Erythroblast (primary cell): ENCODE data around the gene HAPLN3.

ENCODE experiments used
- DNase-seq, 2 experiments: peaks; one replicate each; lab custom pipeline; 2025; lab: John Stamatoyannopoulos, UW
- GATA1 ChIP-seq: IDR thresholded peaks from 2 replicates; pipeline ENCODE4 v1.6.1; 2011; ENCODE audit warnings: low read depth, mild to moderate bottlenecking, control low read depth, low read length, moderate library complexity
- POLR2A ChIP-seq: IDR thresholded peaks from 2 replicates; pipeline ENCODE4 v1.6.1; 2011; ENCODE audit warnings: mild to moderate bottlenecking, low read length

The HAPLN3 gene

DNA sequence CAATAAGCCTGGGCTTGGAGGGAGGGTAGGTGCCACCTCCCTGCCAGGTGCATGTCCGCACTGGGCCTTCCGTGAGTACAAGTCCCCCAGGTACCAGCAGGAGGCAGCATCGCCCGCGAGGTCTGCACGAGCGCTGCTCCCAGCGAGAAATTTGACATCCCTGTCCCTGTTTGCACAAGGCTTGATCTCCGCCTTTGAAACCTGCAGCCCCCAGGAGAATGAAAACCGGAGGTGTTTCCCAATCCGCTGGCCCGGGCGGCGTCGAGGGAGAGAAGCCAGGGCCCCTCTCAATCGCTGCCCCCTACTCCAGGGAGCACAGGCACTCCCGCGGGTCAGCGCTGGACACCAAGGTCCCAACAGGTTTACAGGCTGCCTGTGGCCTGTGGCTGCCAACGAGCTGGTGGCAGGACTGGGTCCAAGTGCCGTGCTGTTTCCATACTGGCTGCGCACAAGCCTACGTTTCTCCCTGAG lies 961 bp downstream of the HAPLN3 start:
- DNase-seq: peak; percentile 53 to 60
- no peak for TF ChIP-seq POLR2A
- no peak for TF ChIP-seq GATA1

DNA sequence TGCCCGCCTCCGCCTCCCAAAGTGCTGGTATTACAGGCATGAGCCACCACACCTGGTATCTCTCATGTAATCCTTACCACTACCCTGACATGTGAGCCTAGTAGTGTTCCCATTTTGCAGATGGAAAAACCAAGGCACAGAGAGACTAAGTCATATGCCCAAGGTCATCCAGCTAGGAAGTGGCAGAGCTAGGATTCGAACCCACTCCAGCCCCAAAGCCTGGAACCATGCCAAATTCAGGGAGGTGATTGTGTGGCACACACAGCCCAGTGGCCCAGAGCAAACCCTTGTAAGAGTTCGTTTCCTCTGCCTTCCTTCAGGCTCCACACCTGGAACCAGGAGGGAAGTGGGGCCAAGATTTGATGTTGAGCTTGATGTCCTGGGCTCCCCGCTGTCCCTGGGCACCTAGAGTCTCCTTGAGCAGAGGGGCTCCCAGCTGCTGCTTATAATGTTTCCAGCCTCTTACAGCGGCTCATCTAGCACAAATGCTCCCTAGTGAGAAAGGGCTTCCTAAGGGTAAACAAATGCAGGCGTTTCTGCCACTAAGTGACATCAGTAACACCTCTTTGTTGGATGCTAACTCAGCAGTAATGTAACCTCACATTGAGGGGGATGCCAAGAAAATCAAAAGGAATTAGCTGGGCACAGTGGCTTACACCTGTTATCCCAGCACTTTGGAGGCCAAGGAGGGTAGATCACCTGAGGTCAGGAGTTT lies 3.6 kb downstream of the HAPLN3 start:
- TF ChIP-seq POLR2A (no peak), GATA1 (no peak)
- no peak for DNase-seq

DNA sequence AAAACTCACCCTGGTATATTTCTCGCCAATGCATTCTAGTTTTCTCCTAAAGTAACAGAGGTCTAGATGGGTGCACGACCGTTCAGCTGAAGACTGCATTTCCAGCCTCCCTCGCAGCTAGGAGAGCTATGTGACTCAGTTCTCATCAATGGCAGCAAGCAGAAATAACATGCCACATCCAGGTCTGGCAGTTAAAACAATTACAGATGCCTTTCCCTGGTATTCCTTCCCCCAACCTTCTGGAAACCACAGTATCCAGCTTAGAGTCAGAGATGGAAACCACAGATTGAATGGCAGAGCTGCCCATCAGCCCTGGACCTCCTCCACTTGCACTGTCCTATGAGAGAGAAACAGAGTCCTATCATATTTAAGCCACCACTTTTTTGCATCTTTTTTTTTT lies 4.8 kb downstream of the HAPLN3 start:
- TF ChIP-seq POLR2A (no peak), GATA1 (no peak)
- DNase-seq: no peak

DNA sequence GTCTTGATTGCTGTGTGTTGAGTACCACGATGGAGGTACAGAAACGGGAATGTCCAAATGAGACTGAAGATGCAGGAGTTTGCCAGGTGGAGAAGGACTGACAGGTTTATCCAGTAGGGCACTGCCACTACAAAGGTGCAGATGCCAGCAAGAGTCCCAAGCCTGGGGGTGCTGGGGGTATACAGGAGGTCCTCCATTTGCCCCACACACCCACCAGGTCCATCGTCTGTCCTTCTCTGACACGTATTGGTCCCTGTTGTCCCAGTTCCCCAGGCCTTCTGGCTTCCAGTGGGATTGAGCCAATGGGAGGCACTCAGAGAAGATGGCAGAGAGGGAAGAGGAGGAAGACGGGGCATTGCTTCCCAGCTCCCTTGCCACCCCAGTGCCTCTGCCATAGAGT lies 6.6 kb downstream of the HAPLN3 start:
- no peak for TF ChIP-seq GATA1
- no peak for TF ChIP-seq POLR2A
- DNase-seq: no peak

DNA sequence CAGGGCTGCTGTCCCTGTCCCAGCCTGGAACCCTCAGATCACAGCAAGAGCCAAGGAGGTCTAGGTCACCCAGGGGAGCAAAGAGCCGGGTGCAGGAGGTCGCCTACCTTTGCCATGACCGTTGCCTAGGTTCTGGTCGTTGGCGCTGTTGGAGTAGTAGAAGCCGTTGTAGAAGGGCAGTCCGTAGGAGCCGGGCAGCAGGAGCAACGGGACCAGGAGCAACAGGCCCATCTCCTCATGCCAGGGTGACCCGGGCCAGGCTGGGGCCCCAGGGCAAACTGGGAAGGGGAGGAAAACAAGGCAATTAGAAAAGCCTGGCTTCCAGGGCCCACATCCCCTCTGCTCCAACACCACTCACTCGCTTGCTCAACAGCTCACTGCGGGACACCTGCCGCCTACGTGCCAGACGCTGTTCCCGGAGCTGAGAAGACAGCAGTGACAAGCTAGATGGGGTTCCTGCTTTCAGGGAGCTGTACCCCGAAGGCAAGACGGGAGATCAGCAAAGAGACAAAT lies 8.2 kb downstream of the HAPLN3 start:
- TF ChIP-seq GATA1 (no peak), POLR2A (no peak)
- DNase-seq: no peak

DNA sequence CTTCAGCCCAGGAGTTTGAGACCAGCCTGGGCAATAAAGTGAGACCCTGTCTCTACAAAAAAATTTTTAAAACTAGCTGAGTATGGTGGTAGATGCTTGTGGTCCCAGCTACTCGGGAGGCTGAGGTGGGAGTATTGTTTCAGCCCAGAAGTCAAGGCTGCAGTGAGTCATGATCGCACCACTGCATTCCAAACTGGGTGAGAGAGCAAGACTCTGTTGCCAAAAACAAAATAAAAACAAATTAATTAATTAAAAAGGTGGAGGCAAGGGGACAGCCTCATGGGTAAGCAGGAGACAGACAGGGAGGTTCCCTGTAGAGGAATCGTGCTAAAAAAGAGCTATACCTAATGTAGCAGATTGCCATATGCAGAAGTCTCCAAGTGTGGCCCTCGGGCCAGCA lies 12.6 kb downstream of the HAPLN3 start:
- DNase-seq: no peak

DNA sequence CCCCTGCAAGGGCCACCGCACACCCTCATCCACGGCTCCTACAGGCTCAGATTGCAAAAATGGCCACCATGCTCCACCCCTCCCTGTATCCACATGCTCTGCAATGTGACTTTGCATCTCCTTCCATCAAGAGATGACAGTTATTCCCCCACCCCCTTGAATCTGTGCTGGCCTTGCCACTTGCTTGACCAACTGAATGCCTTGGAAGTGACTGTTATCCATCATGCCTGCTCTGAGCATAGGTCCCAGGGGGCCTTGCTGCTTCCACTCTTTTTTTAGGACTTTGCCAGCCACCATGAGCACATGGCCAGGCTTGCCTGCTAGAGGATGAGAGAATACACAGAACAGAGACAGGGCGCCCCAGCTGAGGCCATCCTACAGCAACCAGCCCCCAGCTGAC lies 13.6 kb downstream of the HAPLN3 start:
- no peak for DNase-seq
- TF ChIP-seq GATA1: no peak
- no peak for TF ChIP-seq POLR2A

More for the DNA sequence above, 12.6 kb downstream of the HAPLN3 start:
- TF ChIP-seq GATA1: no peak
- no peak for TF ChIP-seq POLR2A

DNA sequence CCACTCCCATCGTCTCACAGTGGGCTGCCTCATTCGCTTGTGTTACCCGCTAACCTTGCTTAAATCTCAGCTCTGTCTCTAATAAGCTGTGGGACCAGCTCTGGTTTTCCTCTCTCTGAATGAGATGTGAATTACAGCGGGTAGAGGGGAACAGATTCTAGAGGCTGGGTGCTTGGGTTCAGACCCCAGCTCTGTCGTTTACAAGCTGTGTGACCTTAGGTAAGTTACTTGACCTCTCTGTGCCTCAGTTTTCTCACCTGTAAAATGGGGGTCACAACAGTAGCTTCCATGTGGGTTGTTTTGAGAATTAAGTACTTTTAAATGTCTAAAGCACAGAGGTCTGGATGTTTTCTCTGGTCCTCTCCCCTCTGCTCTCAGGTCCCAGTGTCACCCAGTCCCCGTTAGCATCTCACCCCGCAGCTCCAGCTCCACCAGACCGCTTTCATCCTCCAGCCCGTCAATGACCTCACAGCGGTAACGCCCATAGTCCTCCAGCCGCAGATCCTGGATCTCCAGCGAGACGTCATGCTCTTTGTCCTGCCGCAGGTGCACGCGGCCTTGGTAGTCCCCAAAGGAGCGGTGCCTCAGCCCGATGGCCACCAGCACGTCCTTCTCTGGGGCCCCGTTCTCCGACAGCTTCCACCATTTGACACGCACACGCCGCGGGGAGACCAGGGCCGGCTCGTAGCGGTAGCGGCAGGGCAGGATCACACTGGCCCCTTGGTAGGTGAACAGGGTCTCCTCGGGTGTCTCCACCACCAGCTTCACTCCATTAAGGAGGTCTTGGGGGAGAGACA lies 14.2 kb downstream of the HAPLN3 start:
- no peak for TF ChIP-seq POLR2A
- TF ChIP-seq GATA1: no peak
- DNase-seq: no peak

DNA sequence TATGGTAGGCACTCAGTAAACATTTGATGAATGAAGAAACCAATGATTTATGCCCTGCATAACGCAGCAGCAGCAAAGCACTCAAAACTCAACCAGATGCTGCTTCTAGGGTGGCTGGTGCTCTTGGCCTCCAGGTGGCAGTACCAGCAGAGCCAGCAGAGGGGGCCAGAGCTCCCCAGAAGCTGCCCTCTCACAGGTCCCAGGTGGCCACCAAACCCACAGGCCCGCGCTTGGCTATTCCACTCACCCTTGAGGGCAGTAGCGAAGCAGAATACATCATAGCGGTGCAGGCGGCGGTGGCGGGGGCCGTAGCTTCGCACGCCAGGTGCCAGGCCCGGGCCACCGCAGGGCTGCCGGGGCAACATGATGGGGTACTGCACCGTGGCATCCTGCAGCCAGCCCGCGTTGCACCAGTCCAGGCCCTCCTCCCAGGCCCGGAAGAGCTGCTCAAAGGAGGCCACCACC lies 16.6 kb downstream of the HAPLN3 start:
- DNase-seq: peak; percentile 43 to 61
- TF ChIP-seq POLR2A (no peak), GATA1 (no peak)

DNA sequence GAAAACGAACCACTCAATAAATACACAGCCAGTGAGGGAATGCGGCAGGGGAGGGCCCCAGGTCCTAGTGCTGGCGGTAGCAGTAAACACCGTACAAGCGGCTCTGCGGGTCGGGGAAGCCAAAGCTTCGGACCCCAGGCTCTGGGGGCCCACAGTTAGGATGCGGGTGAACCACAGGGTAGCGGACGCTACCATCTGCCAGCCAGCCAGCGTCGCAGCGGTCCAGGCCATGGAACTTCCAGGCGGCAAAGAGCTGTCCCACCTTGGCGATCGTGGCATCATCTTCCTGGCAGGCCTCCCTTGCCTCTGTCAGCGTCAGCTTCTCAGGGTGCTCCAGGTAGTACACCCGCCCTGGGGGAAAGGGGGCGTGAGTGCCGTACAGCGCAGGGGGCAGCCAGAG lies 17.4 kb downstream of the HAPLN3 start:
- TF ChIP-seq POLR2A: no peak
- TF ChIP-seq GATA1: no peak
- no peak for DNase-seq

DNA sequence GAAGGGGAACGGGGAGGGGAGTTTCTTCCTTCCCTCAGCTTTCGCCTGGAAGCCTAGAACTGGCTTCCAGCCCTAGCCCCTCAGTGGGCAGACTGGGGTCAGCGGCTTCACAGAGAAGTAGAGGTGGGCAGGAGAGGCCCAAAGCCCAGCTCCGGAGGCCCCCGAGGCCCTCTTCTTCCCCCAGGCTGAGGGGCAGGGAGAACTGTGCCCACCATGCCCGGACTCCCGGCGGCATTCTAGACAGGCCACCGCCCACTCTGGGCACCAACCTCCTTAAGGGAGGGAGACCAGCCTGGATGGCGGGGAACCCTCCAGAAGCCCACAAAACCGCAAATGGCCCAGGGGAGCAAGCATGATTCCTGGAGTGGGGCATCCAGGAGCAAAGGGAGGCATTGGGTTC lies 17.9 kb downstream of the HAPLN3 start:
- DNase-seq: no peak

DNA sequence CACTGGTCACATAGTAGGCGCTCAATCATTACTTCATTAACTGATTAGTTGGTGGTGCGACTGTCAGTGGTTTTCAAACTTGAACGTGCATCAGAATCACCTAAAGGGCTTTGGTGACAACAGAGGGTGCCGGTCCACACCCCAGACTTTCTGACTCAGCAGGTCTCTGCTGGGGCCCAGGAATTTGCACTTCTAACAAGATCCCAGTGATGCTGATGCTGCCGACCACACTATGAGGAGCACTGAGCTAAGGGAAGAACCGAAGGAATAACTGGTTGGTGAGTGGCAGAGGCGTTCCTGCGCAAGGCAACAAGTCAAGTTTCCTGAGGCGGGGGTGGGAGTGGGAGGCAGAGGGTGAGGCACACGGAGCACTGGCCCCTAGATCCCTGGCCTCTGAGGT lies 18.8 kb downstream of the HAPLN3 start:
- peak in 1 of 2 experiments; percentile 7 for DNase-seq
- TF ChIP-seq GATA1: no peak
- TF ChIP-seq POLR2A: no peak

More for the DNA sequence above, 17.9 kb downstream of the HAPLN3 start:
- TF ChIP-seq GATA1: no peak
- no peak for TF ChIP-seq POLR2A

DNA sequence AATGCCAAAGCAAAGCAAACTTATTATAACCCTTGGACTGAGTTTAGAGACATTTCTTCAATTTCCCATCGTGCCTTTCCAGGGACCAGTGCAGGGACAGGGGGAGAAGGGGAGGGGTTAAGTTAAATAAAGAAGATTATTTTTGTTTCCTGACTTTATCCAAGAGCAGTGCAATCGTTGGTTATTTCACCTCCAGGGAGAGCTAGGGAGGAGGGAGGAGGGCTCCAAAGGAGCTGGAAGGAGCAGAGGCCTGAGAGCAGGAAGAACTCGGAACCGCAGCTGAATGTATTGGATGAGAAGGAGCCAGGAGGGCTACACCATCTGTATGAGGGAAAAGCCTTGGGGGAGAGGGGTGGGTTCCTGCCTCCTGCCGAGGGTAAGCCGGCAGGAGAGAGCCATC lies 20.7 kb downstream of the HAPLN3 start:
- no peak for DNase-seq
- no peak for TF ChIP-seq POLR2A

DNA sequence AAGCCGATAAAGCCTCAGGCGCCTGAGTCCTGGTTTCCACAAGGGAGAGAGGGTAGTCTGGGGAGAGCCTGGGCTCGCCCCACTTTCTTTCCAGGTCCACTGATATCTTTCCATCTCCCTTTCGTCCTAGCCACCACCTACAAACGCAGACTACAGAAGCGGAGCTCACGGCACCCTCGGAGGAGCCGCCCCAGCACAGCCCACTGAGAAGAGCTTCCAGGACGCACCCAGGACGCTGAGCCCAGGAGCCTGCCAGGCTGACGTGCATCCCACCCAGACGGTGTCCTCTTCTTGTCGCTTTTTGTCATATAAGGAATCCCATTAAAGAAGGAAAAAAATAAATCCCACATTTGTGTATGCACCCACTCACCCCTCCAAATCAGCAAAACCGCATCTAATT lies 21.1 kb downstream of the HAPLN3 start:
- TF ChIP-seq POLR2A (no peak), GATA1 (no peak)
- DNase-seq: no peak

DNA sequence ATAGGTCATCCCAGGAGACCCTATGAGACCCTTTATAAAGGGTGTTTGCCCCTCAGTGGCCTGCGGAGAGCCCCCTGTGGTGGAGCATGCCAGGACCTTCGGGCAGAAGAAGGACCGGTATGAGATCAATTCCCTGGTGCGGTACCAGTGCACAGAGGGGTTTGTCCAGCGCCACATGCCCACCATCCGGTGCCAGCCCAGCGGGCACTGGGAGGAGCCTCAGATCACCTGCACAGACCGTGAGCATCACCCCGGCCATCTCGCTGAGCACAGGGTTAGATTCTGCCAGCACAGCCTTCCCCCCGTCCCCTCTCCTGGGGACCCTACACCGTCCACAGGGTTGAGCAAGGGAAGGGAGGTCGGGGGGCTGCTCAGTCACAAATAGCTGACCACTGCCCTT lies 21.6 kb downstream of the HAPLN3 start:
- TF ChIP-seq GATA1 (no peak), POLR2A (no peak)

More for the DNA sequence above, 21.6 kb downstream of the HAPLN3 start:
- no peak for DNase-seq
